Measurements from ENCODE around the gene BAIAP2L1. TPM values are rescaled to one million over a fixed set of nuclear protein-coding genes. Genes with fewer than 3 reads are reported as not detected.
"Not testable (repeated sequence)": the region's sequence is repeated elsewhere in the genome, so short reads cannot be mapped to it uniquely, and the experiment has no call there.

BAIAP2L1 gene
- total RNA-seq, 2 donors from 2014 or later, result 67.2 to 70.9 TPM

GRCh38 chr7:98335411-98335977 is 65.4 kb downstream of the BAIAP2L1 start:
- no peak for DNase-seq
- intact Hi-C loops (cut with DNase I, micrococcal nuclease), result no loop called here
- ATAC-seq, result no peak

- intact Hi-C loops (cut with DNase I, micrococcal nuclease), result no loop called here
- no peak for DNase-seq
- ATAC-seq, result peak; percentile 51
Measured at GRCh38 chr7:98334081-98334480, 66.8 kb downstream of the BAIAP2L1 start.

GRCh38 chr7:98330926-98331529 is 69.9 kb downstream of the BAIAP2L1 start:
- intact Hi-C loops (cut with DNase I, micrococcal nuclease), result no loop called here
- ATAC-seq (no peak), DNase-seq (no peak)

- ATAC-seq (no peak), DNase-seq (no peak)
- intact Hi-C loops (cut with DNase I, micrococcal nuclease), result no loop called here
Measured at GRCh38 chr7:98329791-98330373, 71.0 kb downstream of the BAIAP2L1 start.

GRCh38 chr7:98329100-98329790 is 71.6 kb downstream of the BAIAP2L1 start:
- DNase-seq (no peak), ATAC-seq (no peak)
- intact Hi-C loops (cut with DNase I, micrococcal nuclease), result no loop called here

GRCh38 chr7:98324782-98325181 is 76.1 kb downstream of the BAIAP2L1 start:
- ATAC-seq (no peak), DNase-seq (no peak)
- intact Hi-C loops (cut with DNase I, micrococcal nuclease), result no loop called here

- ATAC-seq (no peak), DNase-seq (no peak)
- intact Hi-C loops (cut with DNase I, micrococcal nuclease), result no loop called here
Measured at GRCh38 chr7:98323597-98324322, 77.1 kb downstream of the BAIAP2L1 start.

- DNase-seq (no peak), ATAC-seq (peak; percentile 65)
- intact Hi-C loops (cut with DNase I, micrococcal nuclease), result no loop called here
Measured at GRCh38 chr7:98322331-98323270, 78.3 kb downstream of the BAIAP2L1 start.

GRCh38 chr7:98321301-98321700 is 79.6 kb downstream of the BAIAP2L1 start:
- intact Hi-C loops (cut with DNase I, micrococcal nuclease), result no loop called here
- ATAC-seq (peak; percentile 10), DNase-seq (no peak)

- no peak for ATAC-seq
- intact Hi-C loops (cut with DNase I, micrococcal nuclease), result no loop called here
Measured at GRCh38 chr7:98319176-98319575, 81.7 kb downstream of the BAIAP2L1 start.

GRCh38 chr7:98317366-98318040 is 83.4 kb downstream of the BAIAP2L1 start:
- DNase-seq (no peak), ATAC-seq (no peak)
- intact Hi-C loops (cut with DNase I, micrococcal nuclease), result no loop called here

More at GRCh38 chr7:98319176-98319575, 81.7 kb downstream of the BAIAP2L1 start:
- DNase-seq, result no peak

- DNase-seq; intact Hi-C loops (cut with DNase I, micrococcal nuclease): not testable (repeated sequence)
Measured at GRCh38 chr7:98315994-98316527, 84.8 kb downstream of the BAIAP2L1 start.

GRCh38 chr7:98315318-98315993 is 85.4 kb downstream of the BAIAP2L1 start:
- DNase-seq (no peak), ATAC-seq (no peak)
- intact Hi-C loops (cut with DNase I, micrococcal nuclease), result no loop called here

More at GRCh38 chr7:98315994-98316527, 84.8 kb downstream of the BAIAP2L1 start:
- ATAC-seq, result not testable (repeated sequence)

GRCh38 chr7:98314469-98314868 is 86.4 kb downstream of the BAIAP2L1 start:
- ATAC-seq (no peak), DNase-seq (no peak)
- intact Hi-C loops (cut with DNase I, micrococcal nuclease), result no loop called here

GRCh38 chr7:98312201-98312600 is 88.7 kb downstream of the BAIAP2L1 start:
- intact Hi-C loops (cut with DNase I, micrococcal nuclease), result no loop called here

GRCh38 chr7:98309566-98309965 is 91.3 kb downstream of the BAIAP2L1 start:
- intact Hi-C loops (cut with DNase I, micrococcal nuclease), result no loop called here
- DNase-seq (no peak), ATAC-seq (no peak)

More at GRCh38 chr7:98312201-98312600, 88.7 kb downstream of the BAIAP2L1 start:
- ATAC-seq (no peak), DNase-seq (no peak)

- ATAC-seq, result no peak
- intact Hi-C loops (cut with DNase I, micrococcal nuclease), result no loop called here
- no peak for DNase-seq
Measured at GRCh38 chr7:98307971-98308466, 92.9 kb downstream of the BAIAP2L1 start.
